Right lobe of liver (tissue), 6 donors: ENCODE data around the gene ATXN10. TPM values are rescaled to one million over a fixed set of nuclear protein-coding genes. Genes with fewer than 3 reads are reported as not detected.
"Not testable (repeated sequence)": the region's sequence is repeated elsewhere in the genome, so short reads cannot be mapped to it uniquely, and the experiment has no call there.

Experiments used
- ATAC-seq, 4 donors: fragments of 200-7000 bp; cut with Tn5 transposase; one replicate each; pipeline ENCODE4 v1.9.1; 2020; ENCODE audit warnings: mild to moderate bottlenecking in 4 of 4, moderate library complexity in 4 of 4
- DNase-seq, 3 donors: peaks; one replicate each; pipeline ENCODE4 v3.0.0-alpha.2; 2020
- H3K27ac ChIP-seq, 3 donors: fragments of 200-600 bp; one replicate each; pipeline ENCODE4 v1.8.0; 2022
- H3K27me3 ChIP-seq, 2 donors: fragments of 200-600 bp; one replicate each; pipeline ENCODE4 v1.8.0; 2022
- H3K36me3 ChIP-seq, 4 donors: fragments of 200-600 bp; sonication (generic) in 1 of 4; one replicate each; pipeline versions ENCODE4 v1.5.1 to v1.8.0; 2017 to 2022; ENCODE audit warnings: control low read depth in 1 of 4
- H3K4me1 ChIP-seq, 4 donors: fragments of 200-600 bp; sonication (generic) in 1 of 4; one replicate each; pipeline versions ENCODE4 v1.5.1 to v1.8.0; 2017 to 2022; ENCODE audit warnings: control low read depth in 1 of 4
- H3K4me3 ChIP-seq, 3 donors: fragments of 200-600 bp; one replicate each; pipeline ENCODE4 v1.8.0; 2022
- H3K9me3 ChIP-seq, 4 donors: fragments of 200-600 bp; sonication (generic) in 1 of 4; one replicate each; pipeline versions ENCODE4 v1.5.1 to v1.8.0; 2017 to 2022; ENCODE audit warnings: control low read depth in 1 of 4
- CTCF ChIP-seq, 4 donors: fragments of 200-600 bp in 3 of 4; fragments of 450-650 bp in 1 of 4; IDR thresholded peaks; one replicate each; pipeline versions ENCODE4 v1.5.1 to v1.8.0; 2016 to 2022; ENCODE audit warnings: antibody characterized with exemption in 4 of 4, mild to moderate bottlenecking in 2 of 4
- POLR2A ChIP-seq: fragments of 450-650 bp; IDR thresholded peaks from one replicate; pipeline ENCODE4 v1.6.1; 2017; ENCODE audit warnings: antibody characterized with exemption, mild to moderate bottlenecking
- WGBS: methylation state at CpG from one replicate; pipeline ENCODE4 v1.1.6; 2018; ENCODE audit warnings: low coverage, low lambda C conversion rate; ENCODE audit not compliant: insufficient coverage; ENCODE audit errors: missing lambda C conversion rate; 5-methylcytosine and 5-hydroxymethylcytosine counted together
- intact Hi-C, 2 donors: fragments of 100-400 bp; cut with DNase I; formaldehyde crosslinking; loops; one replicate each; pipeline versions ENCODE4 v1.11.2 to v1.14.1; 2022
- total RNA-seq, 6 experiments: library from RNA; depleted of rRNA in 2 of 6; stranded (reverse); fragments of >200 nt in 2 of 6; fragmentation: NEBNext Ultra II Directional in 3 of 6; extraction: Animal tissue kit (Norgen Biotek cat#: 25700) in 3 of 6; gene quantifications; one replicate each; pipeline versions ENCODE4 v1.1.0 to v1.2.4, GENCODE V29; 2016 to 2023
- donor health status: DM: no; HTN: yes; CAD: no.
- donor health status: DM: no; HTN: no; CAD: no.
- donor health status: DM: no; HTN: no; CAD: no.
- donor health status: DM: no; HTN: yes; CAD: no.
- donor health status: DM: no; HTN: yes; CAD: no.

ATXN10 gene
- total RNA-seq, 6 experiments from 2014 or later = 70.0 to 118 (median 84.3) TPM

GRCh38 chr22:45678961-45679912 lies 7.6 kb downstream of the ATXN10 start:
- TF ChIP-seq CTCF (IDR thresholded peaks at IDR 0.05) = no peak
- TF ChIP-seq POLR2A = no peak
- no peak for ATAC-seq
- WGBS = 82% methylated on average over 9 of the region's 9 CpGs
- Histone ChIP-seq H3K9me3 (no peaks in the 10 kb centered on the region), H3K27me3 (no peaks in the 10 kb centered on the region), H3K4me3 (no peak overlapping the region), H3K36me3 (no peaks in the 10 kb centered on the region), H3K4me1 (no peaks in the 10 kb centered on the region), H3K27ac (no peak overlapping the region)
- intact Hi-C loops = no loop called here
- DNase-seq = no peak

- ATAC-seq (no peak), DNase-seq (no peak)
- TF ChIP-seq POLR2A = no peak
- no peak for TF ChIP-seq CTCF (IDR thresholded peaks at IDR 0.05)
- no peaks in the 10 kb centered on the region for H3K4me1 ChIP-seq
- intact Hi-C loops = no loop called here
- no peaks in the 10 kb centered on the region for H3K36me3 ChIP-seq
- WGBS = 92% methylated on average over 5 of the region's 5 CpGs
- H3K9me3 ChIP-seq = no peaks in the 10 kb centered on the region
- no peak overlapping the region for H3K4me3 ChIP-seq
- H3K27ac ChIP-seq = no peak overlapping the region
- no peaks in the 10 kb centered on the region for H3K27me3 ChIP-seq
These were observed 9.5 kb downstream of the ATXN10 start for GRCh38 chr22:45680932-45681700.

GRCh38 chr22:45682064-45682463 lies 10.4 kb downstream of the ATXN10 start:
- no peaks in the 10 kb centered on the region for H3K36me3 ChIP-seq
- H3K27me3 ChIP-seq = no peaks in the 10 kb centered on the region
- H3K27ac ChIP-seq = no peak overlapping the region
- no peaks in the 10 kb centered on the region for H3K9me3 ChIP-seq
- TF ChIP-seq CTCF (IDR thresholded peaks at IDR 0.05) (no peak), POLR2A (no peak)
- ATAC-seq = no peak
- DNase-seq = no peak
- H3K4me1 ChIP-seq = no peaks in the 10 kb centered on the region
- WGBS = 71% methylated on average over 4 of the region's 4 CpGs
- intact Hi-C loops = no loop called here
- H3K4me3 ChIP-seq = no peak overlapping the region

- H3K36me3 ChIP-seq, H3K4me1 ChIP-seq, DNase-seq, H3K27ac ChIP-seq, intact Hi-C loops, H3K4me3 ChIP-seq, H3K27me3 ChIP-seq, ATAC-seq, H3K9me3 ChIP-seq: not testable (repeated sequence)
- 91% methylated on average over 5 of the region's 5 CpGs for WGBS
These were observed 11.1 kb downstream of the ATXN10 start for GRCh38 chr22:45682773-45683172.

GRCh38 chr22:45683248-45683647 lies 11.6 kb downstream of the ATXN10 start:
- Histone ChIP-seq H3K9me3 (no peaks in the 10 kb centered on the region), H3K27ac (no peak overlapping the region), H3K4me3 (no peak overlapping the region), H3K36me3 (no peaks in the 10 kb centered on the region), H3K4me1 (peaks cover 0 to 3% (median under 1%) of the 10 kb centered on the region in 4 donors), H3K27me3 (no peaks in the 10 kb centered on the region)
- 75% methylated on average over 5 of the region's 6 CpGs for WGBS
- TF ChIP-seq CTCF (IDR thresholded peaks at IDR 0.05) (no peak), POLR2A (no peak)
- ATAC-seq = peak; percentile 40 to 81 (median 64)
- intact Hi-C loops = no loop called here
- no peak for DNase-seq
